WTC11 (cell line): ENCODE data around the gene KIF26A. TPM values are rescaled to one million over a fixed set of nuclear protein-coding genes. Genes with fewer than 3 reads are reported as not detected.

ENCODE experiments used
- ATAC-seq: fragments of 200-7000 bp; cut with Tn5 transposase; 2 replicates; pipeline ENCODE4 v1.10.0; 2021; ENCODE audit warnings: mild to moderate bottlenecking, moderate library complexity
- CTCF ChIA-PET: fragments of 300-600 bp; sonication (Branson Sonifier 250); formaldehyde crosslinking; loops from one replicate; lab custom pipeline; 2021; ENCODE audit warnings: antibody characterized with exemption; lab: Charles Lee
- POLR2A ChIA-PET: fragments of 350-600 bp; sonication (Branson Sonifier 250); formaldehyde crosslinking; loops from one replicate; lab custom pipeline; 2021; ENCODE audit warnings: antibody characterized with exemption; lab: Charles Lee
- DNase-seq: peaks from one replicate; pipeline ENCODE4 v3.0.0; 2021; ENCODE audit warnings: low spot score
- H3K27ac Mint-ChIP-seq: 2 replicates; pipeline ENCODE4 v1.8.0; 2021; ENCODE audit warnings: mixed read lengths
- H3K27me3 Mint-ChIP-seq: 2 replicates; pipeline ENCODE4 v1.8.0; 2021; ENCODE audit warnings: low read depth, mild to moderate bottlenecking, moderate library complexity, mixed read lengths
- H3K36me3 Mint-ChIP-seq: 2 replicates; pipeline ENCODE4 v1.8.0; 2021; ENCODE audit warnings: mixed read lengths
- H3K4me1 Mint-ChIP-seq: 2 replicates; pipeline ENCODE4 v1.8.0; 2022; ENCODE audit warnings: mixed read lengths
- H3K4me3 Mint-ChIP-seq: 2 replicates; pipeline ENCODE4 v1.8.0; 2021; ENCODE audit warnings: mild to moderate bottlenecking, moderate library complexity, mixed read lengths
- H3K9me3 Mint-ChIP-seq: 2 replicates; pipeline ENCODE4 v1.8.0; 2021; ENCODE audit warnings: mixed read lengths
- ATF1 ChIP-seq: sonication (generic); formaldehyde crosslinking; IDR thresholded peaks from 2 replicates; pipeline ENCODE4 v1.8.1; 2023; ENCODE audit warnings: mild to moderate bottlenecking, moderate library complexity, missing genetic modification reagents
- ATF3 ChIP-seq: sonication (generic); formaldehyde crosslinking; conservative IDR thresholded peaks from 2 replicates; pipeline ENCODE4 v1.8.1; 2022; ENCODE audit warnings: mild to moderate bottlenecking, missing genetic modification reagents
- FOXJ3 ChIP-seq: sonication (generic); formaldehyde crosslinking; IDR thresholded peaks from 2 replicates; pipeline ENCODE4 v1.9.0; 2021; ENCODE audit warnings: missing genetic modification reagents, mild to moderate bottlenecking, borderline replicate concordance
- FOXK1 ChIP-seq: sonication (generic); formaldehyde crosslinking; IDR thresholded peaks from 2 replicates; pipeline ENCODE4 v1.8.0; 2022; ENCODE audit warnings: mild to moderate bottlenecking, moderate library complexity, missing genetic modification reagents
- FOXP4 ChIP-seq: sonication (generic); formaldehyde crosslinking; IDR thresholded peaks from 2 replicates; pipeline ENCODE4 v1.8.0; 2022; ENCODE audit warnings: mild to moderate bottlenecking, missing genetic modification reagents
- GABPB1 ChIP-seq: sonication (generic); formaldehyde crosslinking; IDR thresholded peaks from 2 replicates; pipeline ENCODE4 v1.8.1; 2023; ENCODE audit warnings: mild to moderate bottlenecking, missing genetic modification reagents
- HMGA2 ChIP-seq: fragments of 250-450 bp; sonication (Bioruptor Pico); IDR thresholded peaks from 2 replicates; pipeline ENCODE4 v1.4.0; 2021; ENCODE audit warnings: mild to moderate bottlenecking, moderate library complexity
- IRF1 ChIP-seq: sonication (generic); formaldehyde crosslinking; IDR thresholded peaks from 2 replicates; pipeline ENCODE4 v1.8.0; 2023; ENCODE audit warnings: missing genetic modification reagents
- NR1H2 ChIP-seq: sonication (generic); formaldehyde crosslinking; IDR thresholded peaks from 2 replicates; pipeline ENCODE4 v1.9.0; 2021; ENCODE audit warnings: mild to moderate bottlenecking, moderate library complexity, missing genetic modification reagents
- PRRX2 ChIP-seq: fragments of 250-450 bp; sonication (Bioruptor Pico); IDR thresholded peaks from 2 replicates; pipeline ENCODE4 v1.8.0; 2021; ENCODE audit warnings: mild to moderate bottlenecking
- ZNF138 ChIP-seq: sonication (generic); formaldehyde crosslinking; conservative IDR thresholded peaks from 2 replicates; pipeline ENCODE4 v1.8.1; 2022; ENCODE audit warnings: mild to moderate bottlenecking, moderate library complexity, missing genetic modification reagents
- ZNF317 ChIP-seq: sonication (generic); formaldehyde crosslinking; IDR thresholded peaks from 2 replicates; pipeline ENCODE4 v1.8.1; 2023; ENCODE audit warnings: low read depth, mild to moderate bottlenecking, moderate library complexity, missing genetic modification reagents, borderline replicate concordance
- total RNA-seq: library from RNA; stranded (reverse); gene quantifications from 3 replicates; pipeline ENCODE4 v1.2.3, GENCODE V29; 2021
- TF ChIP-seq, protein P1 (sequence below): sonication (generic); formaldehyde crosslinking; IDR thresholded peaks from 2 replicates; pipeline ENCODE4 v1.8.1; 2023; ENCODE audit warnings: mild to moderate bottlenecking, missing genetic modification reagents, moderate library complexity
- TF ChIP-seq, protein P2 (sequence below): fragments of 250-450 bp; sonication (Bioruptor Pico); conservative IDR thresholded peaks from 2 replicates; pipeline ENCODE4 v1.9.0; 2021; ENCODE audit warnings: mild to moderate bottlenecking
- TF ChIP-seq, protein P3 (sequence below): sonication (generic); formaldehyde crosslinking; IDR thresholded peaks from 2 replicates; pipeline ENCODE4 v1.8.1; 2023; ENCODE audit warnings: mild to moderate bottlenecking, missing genetic modification reagents, borderline replicate concordance
- TF ChIP-seq, protein P4 (sequence below): sonication (generic); formaldehyde crosslinking; conservative IDR thresholded peaks from 2 replicates; pipeline ENCODE4 v1.8.1; 2023; ENCODE audit warnings: mild to moderate bottlenecking, low read depth, missing genetic modification reagents, moderate library complexity

KIF26A gene
- total RNA-seq, 1 experiment from 2014 or later = 53.4 TPM

DNA sequence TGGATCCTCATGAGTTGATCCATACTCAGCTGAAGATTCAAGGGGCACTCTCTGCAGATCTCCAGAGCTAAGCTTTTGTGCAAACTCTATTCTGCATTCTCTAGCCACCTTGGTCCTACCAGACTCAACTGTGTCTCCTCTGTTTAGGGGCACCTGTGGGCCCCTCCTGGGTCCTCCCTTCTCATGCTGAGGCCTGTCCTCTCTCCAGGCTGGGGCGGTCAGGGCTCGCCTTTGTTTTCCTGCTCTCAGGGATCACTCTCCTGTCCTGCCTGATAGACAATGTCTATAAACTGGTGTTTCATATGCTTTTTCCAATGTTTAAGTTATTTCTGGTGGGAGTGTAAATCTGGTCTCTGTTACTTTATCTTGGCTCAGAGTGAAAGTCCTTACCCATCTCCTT, 11.6 kb upstream of the KIF26A start (continued):
- TF ChIP-seq, protein P1, sequence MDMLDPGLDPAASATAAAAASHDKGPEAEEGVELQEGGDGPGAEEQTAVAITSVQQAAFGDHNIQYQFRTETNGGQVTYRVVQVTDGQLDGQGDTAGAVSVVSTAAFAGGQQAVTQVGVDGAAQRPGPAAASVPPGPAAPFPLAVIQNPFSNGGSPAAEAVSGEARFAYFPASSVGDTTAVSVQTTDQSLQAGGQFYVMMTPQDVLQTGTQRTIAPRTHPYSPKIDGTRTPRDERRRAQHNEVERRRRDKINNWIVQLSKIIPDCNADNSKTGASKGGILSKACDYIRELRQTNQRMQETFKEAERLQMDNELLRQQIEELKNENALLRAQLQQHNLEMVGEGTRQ = no peak
- TF ChIP-seq PRRX2 (CRISPR knock-in tag) = no peak
- TF ChIP-seq, protein P2, sequence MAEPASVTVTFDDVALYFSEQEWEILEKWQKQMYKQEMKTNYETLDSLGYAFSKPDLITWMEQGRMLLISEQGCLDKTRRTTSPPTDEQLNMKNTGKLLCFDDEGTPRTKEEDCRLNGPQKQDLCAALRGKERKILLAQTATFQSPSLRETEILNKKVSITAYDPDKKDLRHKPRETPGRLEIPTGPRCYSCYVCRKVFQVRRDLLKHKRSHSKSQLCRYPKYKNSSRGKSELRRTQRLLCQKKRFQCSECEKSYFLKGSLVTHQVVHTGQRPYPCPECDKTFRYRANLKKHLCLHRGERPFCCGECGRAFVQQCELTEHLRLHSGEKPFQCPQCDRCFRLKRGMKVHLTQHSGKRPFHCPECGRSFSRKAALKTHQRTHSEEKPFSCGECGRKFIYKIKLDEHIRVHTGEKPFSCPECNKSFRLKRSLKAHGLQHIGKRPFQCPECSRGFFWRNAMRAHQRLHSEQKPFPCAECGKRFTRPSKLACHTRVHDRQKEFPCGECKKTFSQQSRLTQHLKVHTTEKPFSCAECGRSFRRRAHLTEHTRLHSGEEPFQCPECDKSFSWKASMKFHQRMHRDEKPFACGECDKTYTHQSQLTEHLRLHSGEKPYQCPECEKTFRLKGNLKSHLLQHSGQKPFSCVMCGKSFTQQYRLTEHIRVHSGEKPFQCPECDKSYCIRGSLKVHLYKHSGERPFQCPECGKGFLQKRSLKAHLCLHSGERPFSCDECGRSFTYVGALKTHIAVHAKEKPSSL (CRISPR knock-in tag) = no peak
- no peak for TF ChIP-seq HMGA2 (CRISPR knock-in tag)
- no peak for TF ChIP-seq ZNF138 (CRISPR knock-in tag)
- TF ChIP-seq FOXP4 (CRISPR knock-in tag) = no peak
- TF ChIP-seq, protein P3, sequence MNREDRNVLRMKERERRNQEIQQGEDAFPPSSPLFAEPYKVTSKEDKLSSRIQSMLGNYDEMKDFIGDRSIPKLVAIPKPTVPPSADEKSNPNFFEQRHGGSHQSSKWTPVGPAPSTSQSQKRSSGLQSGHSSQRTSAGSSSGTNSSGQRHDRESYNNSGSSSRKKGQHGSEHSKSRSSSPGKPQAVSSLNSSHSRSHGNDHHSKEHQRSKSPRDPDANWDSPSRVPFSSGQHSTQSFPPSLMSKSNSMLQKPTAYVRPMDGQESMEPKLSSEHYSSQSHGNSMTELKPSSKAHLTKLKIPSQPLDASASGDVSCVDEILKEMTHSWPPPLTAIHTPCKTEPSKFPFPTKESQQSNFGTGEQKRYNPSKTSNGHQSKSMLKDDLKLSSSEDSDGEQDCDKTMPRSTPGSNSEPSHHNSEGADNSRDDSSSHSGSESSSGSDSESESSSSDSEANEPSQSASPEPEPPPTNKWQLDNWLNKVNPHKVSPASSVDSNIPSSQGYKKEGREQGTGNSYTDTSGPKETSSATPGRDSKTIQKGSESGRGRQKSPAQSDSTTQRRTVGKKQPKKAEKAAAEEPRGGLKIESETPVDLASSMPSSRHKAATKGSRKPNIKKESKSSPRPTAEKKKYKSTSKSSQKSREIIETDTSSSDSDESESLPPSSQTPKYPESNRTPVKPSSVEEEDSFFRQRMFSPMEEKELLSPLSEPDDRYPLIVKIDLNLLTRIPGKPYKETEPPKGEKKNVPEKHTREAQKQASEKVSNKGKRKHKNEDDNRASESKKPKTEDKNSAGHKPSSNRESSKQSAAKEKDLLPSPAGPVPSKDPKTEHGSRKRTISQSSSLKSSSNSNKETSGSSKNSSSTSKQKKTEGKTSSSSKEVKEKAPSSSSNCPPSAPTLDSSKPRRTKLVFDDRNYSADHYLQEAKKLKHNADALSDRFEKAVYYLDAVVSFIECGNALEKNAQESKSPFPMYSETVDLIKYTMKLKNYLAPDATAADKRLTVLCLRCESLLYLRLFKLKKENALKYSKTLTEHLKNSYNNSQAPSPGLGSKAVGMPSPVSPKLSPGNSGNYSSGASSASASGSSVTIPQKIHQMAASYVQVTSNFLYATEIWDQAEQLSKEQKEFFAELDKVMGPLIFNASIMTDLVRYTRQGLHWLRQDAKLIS (CRISPR knock-in tag) = no peak
- no peak for TF ChIP-seq GABPB1 (CRISPR knock-in tag)
- no peak for TF ChIP-seq ATF3 (CRISPR knock-in tag)
- TF ChIP-seq ATF1 (CRISPR knock-in tag) = no peak
- TF ChIP-seq FOXJ3 (CRISPR knock-in tag) = no peak
- TF ChIP-seq NR1H2 (CRISPR knock-in tag) = no peak
- TF ChIP-seq, all 79 proteins: peak for 0

- CTCF ChIA-PET = interaction anchor here (0.7 to 2.1 kb wide), 8 partner anchors 9 to 435 kb away, joined by 3 to 7 read pairs (median 4); partner anchors contain the start of gene ASPG
- DNase-seq = no peak
- peaks cover 27% of the 10 kb centered on the region for H3K27me3 Mint-ChIP-seq
- no peak overlapping the region for H3K27ac Mint-ChIP-seq
- no peak for TF ChIP-seq IRF1 (CRISPR knock-in tag)
- POLR2A ChIA-PET = no interaction called here
- no peak overlapping the region for H3K4me3 Mint-ChIP-seq
- ATAC-seq = no peak
- peaks cover 46% of the 10 kb centered on the region for H3K9me3 Mint-ChIP-seq
- no peaks in the 10 kb centered on the region for H3K4me1 Mint-ChIP-seq
- peaks cover 25% of the 10 kb centered on the region for H3K36me3 Mint-ChIP-seq
Measured at GRCh38 chr14:104128981-104129380, 9.4 kb upstream of the KIF26A start.

DNA sequence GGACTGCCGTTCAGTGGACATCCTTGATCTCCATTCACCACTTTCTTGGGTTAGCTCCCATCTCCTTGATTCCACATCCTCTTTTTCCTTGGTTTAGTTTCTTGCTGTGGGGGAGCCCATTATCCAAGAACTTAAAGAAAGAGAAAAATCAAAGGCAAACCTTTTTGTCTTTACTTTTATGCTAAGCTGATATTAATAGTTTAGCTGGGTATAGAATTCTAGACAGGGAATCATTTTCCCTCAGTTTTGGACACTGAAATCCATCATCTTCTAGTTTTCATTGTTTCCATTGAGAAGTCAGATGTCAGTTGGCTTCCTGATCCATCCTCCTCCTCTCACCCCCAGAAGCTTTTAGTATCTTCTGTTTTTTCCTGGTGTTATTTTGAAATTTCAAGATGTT, 8.8 kb upstream of the KIF26A start:
- no peaks in the 10 kb centered on the region for H3K4me1 Mint-ChIP-seq
- ChIA-PET CTCF (interaction anchor here (0.7 to 2.1 kb wide), 7 partner anchors 17 to 435 kb away, joined by 3 to 7 read pairs (median 4); partner anchors contain the start of gene ASPG), POLR2A (no interaction called here)
- TF ChIP-seq FOXK1 (CRISPR knock-in tag) = no peak
- TF ChIP-seq ZNF317 (CRISPR knock-in tag) = 0 out of 2 replicates have a peak, but pooled peaks have one; percentile 29
- TF ChIP-seq, protein P4, sequence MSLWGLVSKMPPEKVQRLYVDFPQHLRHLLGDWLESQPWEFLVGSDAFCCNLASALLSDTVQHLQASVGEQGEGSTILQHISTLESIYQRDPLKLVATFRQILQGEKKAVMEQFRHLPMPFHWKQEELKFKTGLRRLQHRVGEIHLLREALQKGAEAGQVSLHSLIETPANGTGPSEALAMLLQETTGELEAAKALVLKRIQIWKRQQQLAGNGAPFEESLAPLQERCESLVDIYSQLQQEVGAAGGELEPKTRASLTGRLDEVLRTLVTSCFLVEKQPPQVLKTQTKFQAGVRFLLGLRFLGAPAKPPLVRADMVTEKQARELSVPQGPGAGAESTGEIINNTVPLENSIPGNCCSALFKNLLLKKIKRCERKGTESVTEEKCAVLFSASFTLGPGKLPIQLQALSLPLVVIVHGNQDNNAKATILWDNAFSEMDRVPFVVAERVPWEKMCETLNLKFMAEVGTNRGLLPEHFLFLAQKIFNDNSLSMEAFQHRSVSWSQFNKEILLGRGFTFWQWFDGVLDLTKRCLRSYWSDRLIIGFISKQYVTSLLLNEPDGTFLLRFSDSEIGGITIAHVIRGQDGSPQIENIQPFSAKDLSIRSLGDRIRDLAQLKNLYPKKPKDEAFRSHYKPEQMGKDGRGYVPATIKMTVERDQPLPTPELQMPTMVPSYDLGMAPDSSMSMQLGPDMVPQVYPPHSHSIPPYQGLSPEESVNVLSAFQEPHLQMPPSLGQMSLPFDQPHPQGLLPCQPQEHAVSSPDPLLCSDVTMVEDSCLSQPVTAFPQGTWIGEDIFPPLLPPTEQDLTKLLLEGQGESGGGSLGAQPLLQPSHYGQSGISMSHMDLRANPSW (CRISPR knock-in tag) = no peak
- H3K9me3 Mint-ChIP-seq = peaks cover 44% of the 10 kb centered on the region
- no peak overlapping the region for H3K4me3 Mint-ChIP-seq
- ATAC-seq (no peak), DNase-seq (no peak)
- peaks cover 22% of the 10 kb centered on the region for H3K36me3 Mint-ChIP-seq
- H3K27me3 Mint-ChIP-seq = peaks cover 27% of the 10 kb centered on the region
- no peak overlapping the region for H3K27ac Mint-ChIP-seq
